ENCODE data around the gene CBY3.
"Not testable (repeated sequence)": the region's sequence is repeated elsewhere in the genome, so short reads cannot be mapped to it uniquely, and the experiment has no call there.

The CBY3 gene

GRCh38 chr5:179678223-179679013 is 2.4 kb downstream of the CBY3 start:
- peak; percentile 85 for DNase-seq (ENCODE audit: low read depth, low spot score)

GRCh38 chr5:179668391-179668790 is 12.4 kb downstream of the CBY3 start:
- DNase-seq (ENCODE audit: low read depth, low spot score): no peak

- DNase-seq (ENCODE audit: low read depth, low spot score): not testable (repeated sequence)
Measured at GRCh38 chr5:179661647-179662046, 19.2 kb downstream of the CBY3 start.

GRCh38 chr5:179658179-179658856 is 22.5 kb downstream of the CBY3 start:
- not testable (repeated sequence) for DNase-seq (ENCODE audit: low read depth, low spot score)

GRCh38 chr5:179657302-179658178 is 23.3 kb downstream of the CBY3 start:
- not testable (repeated sequence) for DNase-seq (ENCODE audit: low read depth, low spot score)

GRCh38 chr5:179653135-179653534 is 27.7 kb downstream of the CBY3 start:
- DNase-seq (ENCODE audit: low read depth, low spot score): not testable (repeated sequence)

GRCh38 chr5:179650245-179650644 is 30.6 kb downstream of the CBY3 start:
- not testable (repeated sequence) for DNase-seq (ENCODE audit: low read depth, low spot score)

GRCh38 chr5:179649166-179649703 is 31.6 kb downstream of the CBY3 start:
- DNase-seq (ENCODE audit: low read depth, low spot score): not testable (repeated sequence)

GRCh38 chr5:179648410-179648809 is 32.4 kb downstream of the CBY3 start:
- no peak for DNase-seq (ENCODE audit: low read depth, low spot score)

- DNase-seq (ENCODE audit: low read depth, low spot score): not testable (repeated sequence)
Measured at GRCh38 chr5:179644766-179645165, 36.1 kb downstream of the CBY3 start.

GRCh38 chr5:179643141-179643920 is 37.5 kb downstream of the CBY3 start:
- DNase-seq (ENCODE audit: low read depth, low spot score): not testable (repeated sequence)

GRCh38 chr5:179642626-179643025 is 38.2 kb downstream of the CBY3 start:
- not testable (repeated sequence) for DNase-seq (ENCODE audit: low read depth, low spot score)

- DNase-seq (ENCODE audit: low read depth, low spot score): not testable (repeated sequence)
Measured at GRCh38 chr5:179641745-179642144, 39.1 kb downstream of the CBY3 start.

- DNase-seq (ENCODE audit: low read depth, low spot score): not testable (repeated sequence)
Measured at GRCh38 chr5:179639296-179639695, 41.5 kb downstream of the CBY3 start.

- DNase-seq (ENCODE audit: low read depth, low spot score): not testable (repeated sequence)
Measured at GRCh38 chr5:179634370-179635172, 46.3 kb downstream of the CBY3 start.

GRCh38 chr5:179633501-179634369 is 47.1 kb downstream of the CBY3 start:
- DNase-seq (ENCODE audit: low read depth, low spot score): not testable (repeated sequence)

Data from activated CD4-positive, CD25-positive, alpha-beta regulatory T cell treated with anti-CD3 and anti-CD28 coated beads, Interleukin-2, amount 50 U/mL, for 16 hours (primary cell).